Measurements from ENCODE around the gene TRIM68. TPM values are rescaled to one million over a fixed set of nuclear protein-coding genes. Genes with fewer than 3 reads are reported as not detected.
A peak's percentile ranks its signal among the peaks of the same experiment; 100 is the strongest.

TRIM68 gene
- total RNA-seq (10 to 100 TPM; 23.7 to 28.1 TPM), polyA plus RNA-seq (10 to 100 TPM; 13.1 to 16.1 TPM)

DNA sequence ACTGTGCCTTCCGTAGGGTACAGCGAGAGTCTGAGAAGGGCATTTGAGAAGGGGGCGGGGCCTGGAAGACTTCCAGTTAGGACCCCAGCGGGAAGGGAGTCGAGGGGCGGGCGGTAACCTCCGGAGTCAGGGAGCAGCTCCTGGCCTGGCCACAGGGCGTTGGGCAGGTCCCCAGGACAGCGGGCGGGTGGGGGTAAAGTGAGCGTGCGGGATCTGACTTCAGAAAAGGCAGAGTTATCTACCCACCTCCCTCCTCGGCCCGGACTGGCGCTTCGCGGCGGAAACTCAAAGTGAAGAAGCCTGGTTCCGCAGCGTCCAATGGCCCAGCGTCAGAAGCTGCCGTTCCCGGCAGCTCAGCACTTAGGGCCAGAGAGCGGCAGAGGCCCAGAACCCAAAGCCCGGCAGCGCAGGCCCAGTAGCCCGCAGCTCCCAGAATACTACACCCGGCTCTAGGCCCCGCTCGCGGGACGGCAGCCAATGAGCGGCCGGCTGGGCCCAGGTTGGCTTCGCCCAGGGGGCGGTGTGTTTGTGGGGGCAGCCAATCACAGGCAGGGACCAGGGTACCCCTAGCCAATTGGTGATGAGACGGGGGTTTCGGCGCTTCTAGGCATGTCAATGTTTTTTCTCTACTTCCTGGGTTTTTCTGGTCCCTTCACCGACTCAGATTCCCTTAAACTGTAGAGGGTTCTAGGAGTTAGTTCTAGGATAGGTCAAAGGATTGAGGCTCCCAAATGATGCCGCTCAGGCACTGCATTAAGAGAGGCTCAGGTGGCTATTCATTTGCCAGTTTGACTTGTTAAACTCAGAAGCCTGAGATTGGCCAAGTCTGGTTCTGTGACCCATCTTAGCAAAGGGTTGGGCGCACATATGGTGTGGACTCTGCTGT is at the start of gene TRIM68:
Gene TRIM68 (minus strand): TSS at position 451 of the 886 bp plus-strand sequence. CDS start 2,727 bp downstream, outside the sequence.
- H3K36me3 Mint-ChIP-seq: peaks cover 17 to 26% of the 10 kb centered on the region in 2 donors
- H3K9me3 Mint-ChIP-seq: peaks cover 0 to 1% (median 0%) of the 10 kb centered on the region in 8 donors
- peak within 1 kb of the TSS; percentile 82 for H3K27ac ChIP-seq (ENCODE audit: low read depth, low read length)
- peaks cover 35 to 64% (median 46%) of the 10 kb centered on the region in 4 donors for H3K4me1 Mint-ChIP-seq
- DNase-seq: peak; percentile 94 to 96 (median 94)
- intact Hi-C loops (cut with micrococcal nuclease): loop anchor here (2.0 to 10.0 kb wide), 3 partner anchors 215 to 1627 kb away; partner anchors contain the start of genes CNGA4, FHIP1B and TRIM21
- CTCF ChIA-PET (ENCODE audit: partially characterized antibody): interaction anchor here (1.5 kb wide), 1 partner anchor 421 kb away, joined by 3 read pairs; no protein-coding TSS in a partner anchor
- POLR2A ChIA-PET (ENCODE audit: partially characterized antibody): interaction anchor here (0.7 to 1.8 kb wide), 4 partner anchors 10 to 215 kb away, joined by 3 to 5 read pairs (median 3); partner anchors contain the start of gene TRIM21
- peak within 1 kb of the TSS; percentile 93 to 98 (median 96) for H3K4me3 Mint-ChIP-seq
- H3K9me3 ChIP-seq (ENCODE audit: control insufficient read depth in 1 of 2, low read length in 2 of 2): no peaks in the 10 kb centered on the region
- peaks cover 8% of the 10 kb centered on the region for H3K36me3 ChIP-seq (ENCODE audit: insufficient read depth, low read length)
- H3K27me3 Mint-ChIP-seq: no peaks in the 10 kb centered on the region
- H3K4me1 ChIP-seq (ENCODE audit: insufficient read depth, low read length): peaks cover 39% of the 10 kb centered on the region
- peak within 1 kb of the TSS; percentile 88 to 98 (median 97) for H3K27ac Mint-ChIP-seq
- peak within 1 kb of the TSS; percentile 32 to 79 for H3K4me3 ChIP-seq (ENCODE audit: low read length in 2 of 2)
- no peaks in the 10 kb centered on the region for H3K27me3 ChIP-seq (ENCODE audit: insufficient read depth, low read length)

DNA sequence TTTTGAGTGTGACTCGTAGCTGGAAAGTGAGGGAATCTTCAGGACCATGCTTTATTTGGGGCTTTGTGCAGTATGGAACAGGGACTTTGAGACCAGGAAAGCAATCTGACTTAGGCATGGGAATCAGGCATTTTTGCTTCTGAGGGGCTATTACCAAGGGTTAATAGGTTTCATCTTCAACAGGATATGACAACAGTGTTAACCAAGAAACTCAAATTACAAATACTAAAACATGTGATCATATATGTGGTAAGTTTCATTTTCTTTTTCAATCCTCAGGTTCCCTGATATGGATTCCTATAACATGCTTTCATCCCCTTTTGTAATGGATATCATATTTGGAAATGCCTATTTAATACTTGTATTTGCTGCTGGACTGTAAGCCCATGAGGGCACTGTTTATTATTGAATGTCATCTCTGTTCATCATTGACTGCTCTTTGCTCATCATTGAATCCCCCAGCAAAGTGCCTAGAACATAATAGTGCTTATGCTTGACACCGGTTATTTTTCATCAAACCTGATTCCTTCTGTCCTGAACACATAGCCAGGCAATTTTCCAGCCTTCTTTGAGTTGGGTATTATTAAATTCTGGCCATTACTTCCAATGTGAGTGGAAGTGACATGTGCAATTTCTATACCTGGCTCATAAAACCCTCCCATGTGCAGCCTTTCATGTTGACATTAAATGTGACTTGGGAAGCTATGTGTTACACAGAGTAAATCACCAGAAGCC is 46.8 kb upstream of the TRIM68 start:
- POLR2A ChIA-PET (ENCODE audit: partially characterized antibody): no interaction called here

GRCh38 chr11:4647766-4648165 is 39.7 kb upstream of the TRIM68 start:
- Mint-ChIP-seq H3K9me3 (peaks cover 0 to 1% (median 0%) of the 10 kb centered on the region in 8 donors), H3K4me1 (no peaks in the 10 kb centered on the region), H3K4me3 (no peak overlapping the region), H3K36me3 (no peaks in the 10 kb centered on the region), H3K27ac (no peak overlapping the region), H3K27me3 (peaks cover 6 to 7% of the 10 kb centered on the region in 2 donors)
- H3K4me3 ChIP-seq (ENCODE audit: low read length in 2 of 2): no peak overlapping the region
- no peaks in the 10 kb centered on the region for H3K36me3 ChIP-seq (ENCODE audit: insufficient read depth, low read length)
- no peaks in the 10 kb centered on the region for H3K4me1 ChIP-seq (ENCODE audit: insufficient read depth, low read length)
- ChIA-PET POLR2A (ENCODE audit: partially characterized antibody) (no interaction called here), CTCF (ENCODE audit: partially characterized antibody) (interaction anchor here (1.0 kb wide), 1 partner anchor 10 kb away, joined by 4 read pairs; the partner anchor contains the start of gene OR51D1)
- H3K27ac ChIP-seq (ENCODE audit: low read depth, low read length): no peak overlapping the region
- intact Hi-C loops (cut with micrococcal nuclease): no loop called here
- no peak for DNase-seq
- H3K27me3 ChIP-seq (ENCODE audit: insufficient read depth, low read length): no peaks in the 10 kb centered on the region
- no peaks in the 10 kb centered on the region for H3K9me3 ChIP-seq (ENCODE audit: control insufficient read depth in 1 of 2, low read length in 2 of 2)

More for the DNA sequence above, 46.8 kb upstream of the TRIM68 start:
- Histone ChIP-seq H3K27me3 (ENCODE audit: insufficient read depth, low read length) (no peaks in the 10 kb centered on the region), H3K4me1 (ENCODE audit: insufficient read depth, low read length) (no peaks in the 10 kb centered on the region), H3K4me3 (ENCODE audit: low read length in 2 of 2) (no peak overlapping the region), H3K27ac (ENCODE audit: low read depth, low read length) (no peak overlapping the region), H3K36me3 (ENCODE audit: insufficient read depth, low read length) (no peaks in the 10 kb centered on the region), H3K9me3 (ENCODE audit: control insufficient read depth in 1 of 2, low read length in 2 of 2) (no peaks in the 10 kb centered on the region)
- no peak for DNase-seq
- Mint-ChIP-seq H3K4me1 (peaks cover 0 to 2% (median 0%) of the 10 kb centered on the region in 4 donors), H3K36me3 (no peaks in the 10 kb centered on the region), H3K4me3 (no peak overlapping the region), H3K27ac (no peak overlapping the region), H3K9me3 (peaks cover 0 to 4% (median 0%) of the 10 kb centered on the region in 8 donors), H3K27me3 (peaks cover 2 to 4% of the 10 kb centered on the region in 2 donors)
- CTCF ChIA-PET (ENCODE audit: partially characterized antibody): no interaction called here
- intact Hi-C loops (cut with micrococcal nuclease): no loop called here

DNA sequence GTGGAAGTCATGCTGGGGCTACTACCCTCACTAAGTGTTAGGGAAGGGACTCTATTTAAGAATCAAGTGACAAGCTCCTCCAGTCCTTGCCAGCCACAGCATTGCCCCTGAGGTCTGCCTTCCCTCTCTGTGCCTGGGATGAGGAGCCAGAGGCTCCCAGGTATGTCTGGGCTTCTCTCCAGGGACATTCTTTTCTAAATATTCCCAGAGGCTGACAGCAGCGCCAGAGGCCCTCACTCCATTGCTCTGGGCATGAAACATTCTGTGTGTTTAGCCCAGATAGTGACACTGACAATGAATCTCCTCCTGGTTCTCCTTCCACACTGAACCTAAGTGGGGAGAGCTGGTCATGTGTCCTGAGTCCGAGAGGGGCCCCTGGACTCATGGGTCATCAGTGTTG is 37.9 kb upstream of the TRIM68 start:
- no peak overlapping the region for H3K4me3 Mint-ChIP-seq
- POLR2A ChIA-PET (ENCODE audit: partially characterized antibody): no interaction called here
- DNase-seq: no peak
- CTCF ChIA-PET (ENCODE audit: partially characterized antibody): interaction anchor here (2.0 kb wide), 1 partner anchor 9 kb away, joined by 8 read pairs; the partner anchor contains the start of gene OR51D1
- Histone ChIP-seq H3K4me3 (ENCODE audit: low read length in 2 of 2) (no peak overlapping the region), H3K27me3 (ENCODE audit: insufficient read depth, low read length) (no peaks in the 10 kb centered on the region), H3K36me3 (ENCODE audit: insufficient read depth, low read length) (no peaks in the 10 kb centered on the region), H3K9me3 (ENCODE audit: control insufficient read depth in 1 of 2, low read length in 2 of 2) (no peaks in the 10 kb centered on the region), H3K4me1 (ENCODE audit: insufficient read depth, low read length) (no peaks in the 10 kb centered on the region), H3K27ac (ENCODE audit: low read depth, low read length) (no peak overlapping the region)
- no peaks in the 10 kb centered on the region for H3K36me3 Mint-ChIP-seq
- H3K27ac Mint-ChIP-seq: no peak overlapping the region
- no peaks in the 10 kb centered on the region for H3K9me3 Mint-ChIP-seq
- intact Hi-C loops (cut with micrococcal nuclease): no loop called here
- H3K4me1 Mint-ChIP-seq: no peaks in the 10 kb centered on the region
- peaks cover 13 to 15% of the 10 kb centered on the region in 2 donors for H3K27me3 Mint-ChIP-seq

GRCh38 chr11:4644233-4644632 is 36.2 kb upstream of the TRIM68 start:
- ChIA-PET POLR2A (ENCODE audit: partially characterized antibody) (no interaction called here), CTCF (ENCODE audit: partially characterized antibody) (interaction anchor here (1.3 kb wide), 1 partner anchor 16 kb away, joined by 3 read pairs; no protein-coding TSS in a partner anchor)
- no peak overlapping the region for H3K27ac Mint-ChIP-seq

DNA sequence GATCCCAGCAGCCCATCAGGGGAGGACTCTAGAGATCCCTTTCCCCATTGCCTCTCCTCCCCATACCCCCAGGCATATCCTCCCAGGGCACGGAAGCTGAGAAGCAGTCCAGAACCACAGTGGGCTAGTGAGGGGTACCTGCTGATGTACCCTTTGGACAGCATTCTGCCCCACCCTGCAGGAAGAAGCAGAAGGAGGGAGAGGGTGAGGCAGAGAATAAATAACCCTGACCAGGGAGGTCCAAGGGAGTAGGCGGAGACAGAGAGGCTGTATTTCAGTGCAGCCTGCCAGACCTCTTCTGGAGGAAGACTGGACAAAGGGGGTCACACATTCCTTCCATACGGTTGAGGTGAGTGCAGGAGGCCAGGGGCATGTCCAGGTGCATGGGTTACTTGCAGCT is 35.7 kb upstream of the TRIM68 start, which contains the start of gene OR51E1:
Gene OR51E1 (plus strand): TSS at position 301 of the 400 bp plus-strand sequence. CDS start 8,545 bp downstream, outside the sequence.
- no peaks in the 10 kb centered on the region for H3K9me3 Mint-ChIP-seq
- no peak within 1 kb of the TSS for H3K4me3 ChIP-seq (ENCODE audit: low read length in 2 of 2)
- H3K27ac ChIP-seq (ENCODE audit: low read depth, low read length): no peak within 1 kb of the TSS
- no peak within 1 kb of the TSS for H3K27ac Mint-ChIP-seq
- no peak for DNase-seq
- H3K4me1 Mint-ChIP-seq: no peaks in the 10 kb centered on the region
- ChIA-PET CTCF (ENCODE audit: partially characterized antibody) (no interaction called here), POLR2A (ENCODE audit: partially characterized antibody) (no interaction called here)
- no peak within 1 kb of the TSS for H3K4me3 Mint-ChIP-seq
- no peaks in the 10 kb centered on the region for H3K4me1 ChIP-seq (ENCODE audit: insufficient read depth, low read length)
- H3K36me3 Mint-ChIP-seq: no peaks in the 10 kb centered on the region
- H3K27me3 ChIP-seq (ENCODE audit: insufficient read depth, low read length): no peaks in the 10 kb centered on the region
- H3K27me3 Mint-ChIP-seq: peaks cover 12 to 15% of the 10 kb centered on the region in 2 donors
- H3K9me3 ChIP-seq (ENCODE audit: control insufficient read depth in 1 of 2, low read length in 2 of 2): no peaks in the 10 kb centered on the region
- H3K36me3 ChIP-seq (ENCODE audit: insufficient read depth, low read length): no peaks in the 10 kb centered on the region
- intact Hi-C loops (cut with micrococcal nuclease): no loop called here

More at GRCh38 chr11:4644233-4644632, 36.2 kb upstream of the TRIM68 start:
- Histone ChIP-seq H3K27ac (ENCODE audit: low read depth, low read length) (no peak overlapping the region), H3K4me3 (ENCODE audit: low read length in 2 of 2) (no peak overlapping the region), H3K36me3 (ENCODE audit: insufficient read depth, low read length) (no peaks in the 10 kb centered on the region), H3K27me3 (ENCODE audit: insufficient read depth, low read length) (no peaks in the 10 kb centered on the region), H3K4me1 (ENCODE audit: insufficient read depth, low read length) (no peaks in the 10 kb centered on the region), H3K9me3 (ENCODE audit: control insufficient read depth in 1 of 2, low read length in 2 of 2) (no peaks in the 10 kb centered on the region)
- Mint-ChIP-seq H3K4me3 (no peak overlapping the region), H3K36me3 (no peaks in the 10 kb centered on the region), H3K4me1 (no peaks in the 10 kb centered on the region), H3K9me3 (no peaks in the 10 kb centered on the region), H3K27me3 (peaks cover 12 to 15% of the 10 kb centered on the region in 2 donors)
- no peak for DNase-seq
- intact Hi-C loops (cut with micrococcal nuclease): no loop called here

GRCh38 chr11:4643076-4643475 is 35.0 kb upstream of the TRIM68 start:
- Histone ChIP-seq H3K4me1 (ENCODE audit: insufficient read depth, low read length) (no peaks in the 10 kb centered on the region), H3K27me3 (ENCODE audit: insufficient read depth, low read length) (no peaks in the 10 kb centered on the region), H3K27ac (ENCODE audit: low read depth, low read length) (no peak overlapping the region), H3K4me3 (ENCODE audit: low read length in 2 of 2) (no peak overlapping the region), H3K9me3 (ENCODE audit: control insufficient read depth in 1 of 2, low read length in 2 of 2) (no peaks in the 10 kb centered on the region), H3K36me3 (ENCODE audit: insufficient read depth, low read length) (no peaks in the 10 kb centered on the region)
- no peak overlapping the region for H3K27ac Mint-ChIP-seq
- H3K36me3 Mint-ChIP-seq: no peaks in the 10 kb centered on the region
- peaks cover 12 to 15% of the 10 kb centered on the region in 2 donors for H3K27me3 Mint-ChIP-seq
- ChIA-PET CTCF (ENCODE audit: partially characterized antibody) (no interaction called here), POLR2A (ENCODE audit: partially characterized antibody) (no interaction called here)
- intact Hi-C loops (cut with micrococcal nuclease): no loop called here
- no peaks in the 10 kb centered on the region for H3K9me3 Mint-ChIP-seq
- DNase-seq: no peak
- H3K4me1 Mint-ChIP-seq: no peaks in the 10 kb centered on the region
- H3K4me3 Mint-ChIP-seq: no peak overlapping the region

All from CD4-positive, alpha-beta memory T cell (primary cell).